ENCODE results near the gene PIK3CA. TPM values are rescaled to one million over a fixed set of nuclear protein-coding genes. Genes with fewer than 3 reads are reported as not detected.

Gene PIK3CA
- total RNA-seq, 1 donor from 2014 or later = 18.9 TPM

DNA sequence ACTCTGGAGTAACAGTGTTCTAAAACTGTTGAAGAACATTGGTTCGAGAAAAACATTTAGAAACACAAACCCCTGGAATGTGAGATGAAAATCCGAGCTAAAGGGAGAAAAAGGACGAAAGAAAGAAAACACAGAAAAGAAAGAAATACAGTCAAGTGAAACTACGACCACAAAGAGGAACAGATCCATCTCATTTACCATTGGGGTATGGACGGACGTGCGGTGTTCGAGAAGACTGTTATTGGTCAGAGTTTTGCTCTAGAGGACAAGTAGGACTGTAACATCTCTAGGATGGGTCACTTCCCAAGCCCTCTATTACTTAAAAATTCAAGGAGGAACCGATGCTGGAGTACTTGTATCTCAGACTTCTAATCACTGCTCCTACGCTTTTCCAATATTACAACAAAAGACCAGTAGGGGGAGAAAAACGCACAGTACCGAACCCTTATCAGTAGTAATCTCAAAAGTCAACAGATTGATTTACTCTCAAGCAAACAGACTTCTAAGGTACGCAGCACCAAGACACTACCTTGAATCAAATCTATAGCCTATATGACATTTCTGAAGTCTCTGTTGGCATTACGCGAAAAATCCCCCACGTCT, 1.1 kb upstream of the PIK3CA start:
- H3K4me1 Mint-ChIP-seq (ENCODE audit: low read depth) = peaks cover 32% of the 10 kb centered on the region

DNA sequence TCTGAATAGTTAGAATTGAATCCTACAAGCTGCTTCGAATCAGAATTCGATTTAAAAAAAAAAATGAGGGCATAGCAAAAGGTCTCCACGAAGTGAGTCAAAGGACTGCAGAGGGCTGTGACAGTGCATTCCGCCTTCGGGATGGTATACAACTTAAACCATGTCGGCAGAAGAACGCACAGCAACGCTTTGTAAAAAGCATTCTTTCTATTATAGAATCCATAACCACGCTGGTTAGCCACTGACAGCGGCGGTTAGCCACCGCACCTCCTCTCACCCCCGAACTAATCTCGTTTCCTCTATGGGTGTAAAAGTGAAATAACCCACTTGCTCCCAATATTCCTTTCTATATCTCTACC, 664 bp upstream of the PIK3CA start:
- Mint-ChIP-seq H3K36me3 (ENCODE audit: low read depth) (no peaks in the 10 kb centered on the region), H3K27ac (no peak overlapping the region), H3K4me1 (ENCODE audit: low read depth) (peaks cover 36% of the 10 kb centered on the region), H3K9me3 (no peaks in the 10 kb centered on the region), H3K27me3 (ENCODE audit: insufficient read depth) (peaks cover 25% of the 10 kb centered on the region), H3K4me3 (no peak overlapping the region)
- intact Hi-C loops (cut with micrococcal nuclease) = loop anchor here (1.0 to 5.0 kb wide), 14 partner anchors 42 to 1950 kb away; partner anchors contain the start of genes MFN1, TBL1XR1, TTC14 and USP13
- DNase-seq (ENCODE audit: low spot score) = no peak

More for the DNA sequence above, 1.1 kb upstream of the PIK3CA start:
- H3K9me3 Mint-ChIP-seq = no peaks in the 10 kb centered on the region
- DNase-seq (ENCODE audit: low spot score) = peak; percentile 26
- H3K4me3 Mint-ChIP-seq = no peak overlapping the region
- peaks cover 27% of the 10 kb centered on the region for H3K27me3 Mint-ChIP-seq (ENCODE audit: insufficient read depth)
- intact Hi-C loops (cut with micrococcal nuclease) = loop anchor here (1.0 to 5.0 kb wide), 14 partner anchors 42 to 1950 kb away; partner anchors contain the start of genes MFN1, TBL1XR1, TTC14 and USP13
- no peaks in the 10 kb centered on the region for H3K36me3 Mint-ChIP-seq (ENCODE audit: low read depth)
- H3K27ac Mint-ChIP-seq = no peak overlapping the region

DNA sequence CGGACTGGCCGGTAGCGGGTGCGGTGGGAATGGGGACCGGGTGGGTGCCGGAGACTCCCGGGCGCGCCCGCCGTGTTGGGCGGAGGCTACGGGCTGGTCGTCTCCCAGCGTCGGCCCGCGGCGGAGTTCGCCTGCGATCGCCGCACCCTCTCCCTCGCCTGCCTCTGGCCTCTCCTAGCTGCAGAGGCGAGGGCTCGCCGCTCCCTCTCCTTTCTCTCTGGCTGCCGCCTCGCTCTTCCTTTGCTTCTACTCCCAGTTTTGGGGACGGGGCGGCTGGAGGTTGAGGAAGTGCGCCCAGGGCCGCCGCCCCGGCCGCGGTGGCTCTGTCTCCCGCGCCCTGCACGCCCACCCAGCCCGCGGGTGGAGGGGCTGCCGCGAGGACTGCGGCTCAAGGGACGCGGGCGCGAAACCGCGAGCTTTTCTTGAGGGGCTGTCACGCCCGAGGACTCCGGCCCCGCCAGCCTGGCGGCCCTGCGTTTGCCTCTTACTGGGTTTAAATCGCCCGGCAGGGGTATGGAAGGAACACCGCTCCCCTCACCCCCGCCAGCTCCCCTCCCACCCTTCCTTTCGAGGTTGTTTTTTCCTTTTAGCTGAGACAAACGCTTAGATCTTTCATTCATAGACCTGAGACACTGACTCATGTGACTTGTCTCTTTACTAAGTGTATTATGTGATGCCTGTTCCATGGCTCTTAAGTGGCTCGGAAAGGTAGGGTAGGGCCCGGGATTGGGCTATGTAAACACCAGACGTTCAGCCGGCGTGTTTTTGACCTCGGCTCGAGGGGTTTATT, 654 bp downstream of the PIK3CA start:
- no peaks in the 10 kb centered on the region for H3K9me3 Mint-ChIP-seq
- intact Hi-C loops (cut with micrococcal nuclease) = loop anchor here (1.0 to 5.0 kb wide), 9 partner anchors 9 to 1952 kb away; partner anchors contain the start of genes ACTL6A, MRPL47, NDUFB5 and TBL1XR1

DNA sequence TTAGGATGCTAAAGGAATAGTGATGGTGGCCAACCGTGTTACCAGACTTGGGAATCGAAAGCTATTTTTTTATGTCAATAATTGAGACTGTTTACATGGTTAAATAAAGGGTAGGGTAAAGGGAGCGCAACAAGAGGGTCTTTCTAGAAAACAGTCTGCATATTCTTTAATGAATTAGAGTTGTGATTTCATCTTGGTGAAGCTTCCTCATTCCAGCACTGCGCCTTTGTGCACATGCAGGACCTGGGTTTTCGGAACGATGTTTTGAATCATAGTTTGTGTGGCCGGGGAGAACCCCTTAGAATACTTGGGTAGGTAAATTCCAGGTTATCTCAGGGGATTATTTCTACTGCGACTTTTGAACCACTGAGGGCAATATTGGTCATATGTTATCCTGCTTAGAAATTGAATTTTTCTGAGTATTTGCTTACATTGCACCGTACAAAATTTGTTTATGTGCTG, 1.3 kb downstream of the PIK3CA start:
- peak; percentile 20 for DNase-seq (ENCODE audit: low spot score)
- Mint-ChIP-seq H3K4me3 (peak overlapping the region; percentile 93), H3K27me3 (ENCODE audit: insufficient read depth) (peaks cover 13% of the 10 kb centered on the region), H3K36me3 (ENCODE audit: low read depth) (no peaks in the 10 kb centered on the region), H3K9me3 (no peaks in the 10 kb centered on the region), H3K27ac (peak overlapping the region; percentile 97), H3K4me1 (ENCODE audit: low read depth) (peaks cover 38% of the 10 kb centered on the region)
- intact Hi-C loops (cut with micrococcal nuclease) = loop anchor here (1.0 to 5.0 kb wide), 7 partner anchors 9 to 1952 kb away; partner anchors contain the start of genes TBL1XR1, TTC14 and USP13

More for the DNA sequence above, 654 bp downstream of the PIK3CA start:
- H3K27ac Mint-ChIP-seq = peak overlapping the region; percentile 97
- peaks cover 17% of the 10 kb centered on the region for H3K27me3 Mint-ChIP-seq (ENCODE audit: insufficient read depth)
- H3K4me3 Mint-ChIP-seq = peak overlapping the region; percentile 93
- H3K36me3 Mint-ChIP-seq (ENCODE audit: low read depth) = no peaks in the 10 kb centered on the region
- peak; percentile 30 for DNase-seq (ENCODE audit: low spot score)
- H3K4me1 Mint-ChIP-seq (ENCODE audit: low read depth) = peaks cover 38% of the 10 kb centered on the region

DNA sequence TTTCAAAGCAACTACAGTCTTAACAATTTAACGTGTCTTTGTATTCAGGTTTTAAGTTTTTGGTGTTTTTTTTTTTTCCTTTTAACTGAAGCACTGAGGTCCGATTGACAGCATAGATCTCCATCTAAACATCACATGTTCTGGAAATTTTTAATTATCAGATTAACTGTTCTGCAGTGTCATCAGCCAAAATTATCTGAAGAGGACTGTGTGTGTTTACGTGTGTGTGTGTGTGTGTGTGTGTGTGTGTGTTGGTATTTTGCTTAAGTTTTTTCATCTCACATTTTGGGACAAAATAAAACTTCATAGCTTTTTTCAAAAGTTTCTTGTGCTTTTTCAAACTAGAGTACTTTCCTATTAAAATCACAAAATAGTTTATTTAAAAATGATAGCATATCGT, 1.8 kb downstream of the PIK3CA start:
- peaks cover 38% of the 10 kb centered on the region for H3K4me1 Mint-ChIP-seq (ENCODE audit: low read depth)
- H3K9me3 Mint-ChIP-seq = no peaks in the 10 kb centered on the region
- H3K36me3 Mint-ChIP-seq (ENCODE audit: low read depth) = no peaks in the 10 kb centered on the region
- intact Hi-C loops (cut with micrococcal nuclease) = loop anchor here (1.0 to 5.0 kb wide), 7 partner anchors 8 to 1953 kb away; partner anchors contain the start of genes TBL1XR1, TTC14 and USP13
- H3K27me3 Mint-ChIP-seq (ENCODE audit: insufficient read depth) = peaks cover 10% of the 10 kb centered on the region
- DNase-seq (ENCODE audit: low spot score) = no peak
- H3K27ac Mint-ChIP-seq = peak overlapping the region; percentile 97
- peak overlapping the region; percentile 93 for H3K4me3 Mint-ChIP-seq

DNA sequence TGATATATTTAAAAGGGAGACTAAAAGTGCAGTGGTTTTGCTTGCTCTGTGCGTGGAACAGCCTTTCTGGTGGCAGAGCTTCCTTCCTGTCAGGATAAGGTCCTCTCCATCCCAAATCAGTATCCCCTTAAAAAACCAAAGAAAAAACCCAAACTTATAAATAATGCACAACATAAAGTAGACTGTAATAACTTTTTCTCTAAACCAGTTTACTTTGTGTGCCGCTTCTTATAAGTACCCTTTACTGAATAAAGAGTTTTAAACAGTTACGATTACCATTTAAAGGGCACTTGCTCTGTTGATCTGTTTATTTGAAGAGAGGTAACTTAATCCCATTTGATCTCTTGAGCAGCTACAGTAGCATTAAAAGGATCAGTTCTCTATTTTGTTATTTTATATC, 2.5 kb downstream of the PIK3CA start:
- intact Hi-C loops (cut with micrococcal nuclease) = no loop called here
- no peak overlapping the region for H3K27ac Mint-ChIP-seq
- peaks cover 38% of the 10 kb centered on the region for H3K4me1 Mint-ChIP-seq (ENCODE audit: low read depth)
- H3K4me3 Mint-ChIP-seq = no peak overlapping the region
- peaks cover 5% of the 10 kb centered on the region for H3K27me3 Mint-ChIP-seq (ENCODE audit: insufficient read depth)
- no peaks in the 10 kb centered on the region for H3K36me3 Mint-ChIP-seq (ENCODE audit: low read depth)
- H3K9me3 Mint-ChIP-seq = no peaks in the 10 kb centered on the region
- DNase-seq (ENCODE audit: low spot score) = no peak

DNA sequence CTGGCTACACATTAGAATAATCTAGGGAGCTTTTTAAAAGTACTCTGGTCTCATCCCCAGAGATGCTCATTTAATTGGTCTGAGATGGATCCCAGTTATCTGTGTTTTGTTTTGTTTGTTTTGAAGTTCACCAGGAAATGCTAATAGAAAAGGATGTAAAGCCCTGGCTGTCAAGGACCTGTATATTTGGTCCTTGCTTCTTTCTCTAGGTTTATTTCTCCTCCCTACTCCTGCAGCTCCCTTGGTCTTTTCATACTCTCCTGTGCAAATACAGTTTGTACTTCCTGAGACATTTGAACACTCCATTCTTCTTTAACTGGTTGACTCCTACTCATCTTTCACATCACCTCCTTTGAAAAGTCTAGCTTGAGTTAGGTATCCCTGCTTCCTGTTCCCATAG, 3.3 kb downstream of the PIK3CA start:
- H3K9me3 Mint-ChIP-seq = no peaks in the 10 kb centered on the region
- no peak overlapping the region for H3K27ac Mint-ChIP-seq
- H3K27me3 Mint-ChIP-seq (ENCODE audit: insufficient read depth) = peaks cover 4% of the 10 kb centered on the region
- intact Hi-C loops (cut with micrococcal nuclease) = no loop called here
- H3K4me3 Mint-ChIP-seq = no peak overlapping the region
- H3K4me1 Mint-ChIP-seq (ENCODE audit: low read depth) = peaks cover 38% of the 10 kb centered on the region
- DNase-seq (ENCODE audit: low spot score) = no peak
- no peaks in the 10 kb centered on the region for H3K36me3 Mint-ChIP-seq (ENCODE audit: low read depth)

DNA sequence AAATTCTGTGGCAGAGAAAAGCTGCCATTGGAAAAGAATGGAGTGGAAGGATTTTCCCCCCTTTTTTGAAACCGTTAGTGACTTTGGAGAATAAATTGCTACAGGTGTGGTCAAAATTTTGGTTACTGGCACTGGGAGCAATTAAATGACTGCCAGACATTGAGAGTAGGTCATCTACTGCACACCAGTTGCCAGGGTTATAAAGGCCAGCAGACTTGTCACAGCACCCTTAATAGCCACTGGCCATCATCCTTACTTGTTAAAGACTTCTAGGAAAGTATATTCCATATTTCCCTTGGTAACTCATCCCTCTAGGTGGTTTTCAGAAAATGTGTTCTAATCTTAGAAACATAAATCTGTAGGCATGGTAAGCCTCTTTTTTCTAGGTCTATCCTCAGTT, 8.0 kb downstream of the PIK3CA start:
- intact Hi-C loops (cut with micrococcal nuclease) = no loop called here
- Mint-ChIP-seq H3K9me3 (peaks cover 2% of the 10 kb centered on the region), H3K27ac (no peak overlapping the region), H3K36me3 (ENCODE audit: low read depth) (no peaks in the 10 kb centered on the region), H3K4me3 (no peak overlapping the region), H3K27me3 (ENCODE audit: insufficient read depth) (peaks cover 4% of the 10 kb centered on the region), H3K4me1 (ENCODE audit: low read depth) (peaks cover 20% of the 10 kb centered on the region)
- DNase-seq (ENCODE audit: low spot score) = no peak

DNA sequence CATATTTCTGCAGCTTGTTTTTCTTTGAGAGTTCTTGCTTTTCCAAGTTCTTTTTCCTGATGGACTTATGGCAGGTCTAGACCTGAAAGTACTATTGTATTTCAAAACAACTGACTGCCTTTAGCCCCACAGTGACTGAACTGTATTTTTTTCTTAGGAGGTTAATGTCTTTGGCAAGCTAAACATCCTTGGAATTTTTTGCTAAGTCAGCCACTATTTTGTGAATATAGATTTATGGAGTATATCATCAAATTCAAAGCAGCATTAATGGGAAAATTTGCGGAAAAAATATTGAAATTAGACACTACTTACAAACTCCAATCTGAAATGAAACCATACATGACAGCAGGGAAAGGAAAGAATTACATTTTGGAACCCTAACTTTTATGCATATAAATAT, 8.6 kb downstream of the PIK3CA start:
- Mint-ChIP-seq H3K36me3 (ENCODE audit: low read depth) (no peaks in the 10 kb centered on the region), H3K4me1 (ENCODE audit: low read depth) (peaks cover 14% of the 10 kb centered on the region), H3K27ac (no peak overlapping the region), H3K9me3 (peaks cover 3% of the 10 kb centered on the region), H3K4me3 (no peak overlapping the region), H3K27me3 (ENCODE audit: insufficient read depth) (peaks cover 2% of the 10 kb centered on the region)
- no peak for DNase-seq (ENCODE audit: low spot score)
- intact Hi-C loops (cut with micrococcal nuclease) = no loop called here

DNA sequence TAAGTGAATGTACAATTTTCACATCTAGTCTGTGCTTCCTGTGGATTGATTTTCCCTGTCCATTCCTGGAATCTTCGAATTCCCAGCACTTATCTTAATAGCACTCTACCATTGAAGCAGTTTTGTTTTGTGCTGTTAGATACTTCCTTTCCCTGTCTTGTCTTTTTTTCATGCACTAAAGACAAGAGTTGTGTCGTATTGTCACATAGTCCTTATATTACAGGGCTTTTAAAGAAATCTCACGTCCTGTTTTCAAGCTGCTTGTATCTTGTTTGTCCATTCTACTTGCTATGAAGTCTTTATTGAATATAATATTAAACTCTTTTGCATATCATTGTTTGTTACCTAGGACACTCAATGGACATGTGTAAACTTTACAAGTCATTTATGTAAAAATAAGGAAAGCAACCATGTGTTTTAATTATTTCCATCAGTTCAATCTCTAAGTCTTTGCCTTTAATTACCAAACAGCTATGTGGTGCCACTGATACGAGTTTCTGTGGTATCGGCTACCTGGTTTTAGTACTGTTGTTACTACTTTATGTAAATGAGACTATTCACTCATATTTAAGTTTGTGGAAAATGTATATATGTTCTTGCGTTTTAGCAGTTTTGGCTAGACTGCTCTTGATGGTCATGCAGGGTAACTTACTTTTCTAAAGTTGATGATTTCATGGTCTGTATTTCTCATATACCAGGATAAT, 10.3 kb downstream of the PIK3CA start:
- Mint-ChIP-seq H3K27ac (no peak overlapping the region), H3K4me1 (ENCODE audit: low read depth) (peaks cover 5% of the 10 kb centered on the region)

DNA sequence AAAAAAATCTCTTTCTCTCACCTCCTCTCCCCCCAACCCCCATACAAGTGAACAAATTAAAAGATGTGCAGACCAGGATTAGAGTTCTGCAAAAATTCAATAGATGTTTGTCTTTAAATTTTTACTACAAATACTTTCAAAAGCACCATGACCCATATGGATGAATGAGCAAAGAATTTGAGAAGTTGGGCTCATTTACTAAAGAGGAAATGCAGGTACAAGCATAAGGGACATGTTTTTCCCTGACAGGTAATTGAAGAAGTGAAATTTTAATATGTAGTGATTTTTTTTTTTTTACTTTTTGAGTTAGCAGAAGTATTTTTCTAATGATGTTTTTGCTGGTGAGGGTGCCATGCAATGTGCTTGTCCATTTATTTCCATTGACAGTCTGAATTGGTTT, 15.3 kb downstream of the PIK3CA start:
- Mint-ChIP-seq H3K27ac (no peak overlapping the region), H3K27me3 (ENCODE audit: insufficient read depth) (peaks cover 4% of the 10 kb centered on the region), H3K4me1 (ENCODE audit: low read depth) (peaks cover 5% of the 10 kb centered on the region), H3K36me3 (ENCODE audit: low read depth) (no peaks in the 10 kb centered on the region), H3K4me3 (no peak overlapping the region), H3K9me3 (peaks cover 3% of the 10 kb centered on the region)
- DNase-seq (ENCODE audit: low spot score) = no peak
- intact Hi-C loops (cut with micrococcal nuclease) = no loop called here

More for the DNA sequence above, 10.3 kb downstream of the PIK3CA start:
- no peak for DNase-seq (ENCODE audit: low spot score)
- H3K9me3 Mint-ChIP-seq = peaks cover 3% of the 10 kb centered on the region
- intact Hi-C loops (cut with micrococcal nuclease) = loop anchor here (1.0 kb wide), 1 partner anchor 9 kb away; no protein-coding TSS in a partner anchor
- no peaks in the 10 kb centered on the region for H3K36me3 Mint-ChIP-seq (ENCODE audit: low read depth)
- no peaks in the 10 kb centered on the region for H3K27me3 Mint-ChIP-seq (ENCODE audit: insufficient read depth)
- H3K4me3 Mint-ChIP-seq = no peak overlapping the region

DNA sequence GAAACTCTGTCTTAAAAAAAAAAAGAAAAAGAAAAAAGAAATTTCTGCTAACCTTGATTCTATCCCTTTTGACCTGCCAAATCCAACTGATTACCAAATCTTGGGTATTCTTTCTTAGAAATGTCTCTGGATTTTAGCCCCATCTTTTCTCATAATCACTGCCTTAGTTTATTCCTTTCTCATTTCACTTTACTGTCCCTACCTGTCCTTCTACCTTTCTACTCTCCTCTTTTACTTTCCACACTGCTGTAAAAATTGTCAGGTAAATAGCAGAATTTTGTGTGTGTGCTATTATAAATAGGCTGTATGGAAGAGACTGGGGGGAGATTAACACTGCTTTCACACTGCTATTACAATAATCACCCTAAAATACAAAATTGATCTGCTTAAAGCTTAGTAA, 16.7 kb downstream of the PIK3CA start:
- Mint-ChIP-seq H3K9me3 (peaks cover 3% of the 10 kb centered on the region), H3K36me3 (ENCODE audit: low read depth) (no peaks in the 10 kb centered on the region), H3K27me3 (ENCODE audit: insufficient read depth) (peaks cover 4% of the 10 kb centered on the region), H3K27ac (no peak overlapping the region), H3K4me1 (ENCODE audit: low read depth) (peaks cover 12% of the 10 kb centered on the region), H3K4me3 (no peak overlapping the region)
- DNase-seq (ENCODE audit: low spot score) = no peak
- intact Hi-C loops (cut with micrococcal nuclease) = no loop called here

Data from activated T-helper 1 cell treated with anti-CD3 and anti-CD28 coated beads, Interleukin-12 subunit alpha, Interleukin-12 subunit beta, Interleukin-2, Interleukin-4 antibody, amounts not matched to agents 30 ng/mL and 10 ng/mL and 1 ng/mL, durations not matched to agents 14 hours and 24 hours and 36 hours (primary cell).